SK-N-SH treated with all-trans-retinoic acid at 6 μM for 48 hours (cell line): Measurements from ENCODE around the gene GRIK4.

Source experiments
- ESRRG ChIP-seq: fragments of 250-450 bp; sonication (Bioruptor Pico); IDR thresholded peaks from 2 replicates; pipeline ENCODE4 v1.6.1; 2021; ENCODE audit warnings: mild to moderate bottlenecking
- GLIS3 ChIP-seq: fragments of 250-450 bp; sonication (Bioruptor Pico); IDR thresholded peaks from 2 replicates; pipeline ENCODE4 v1.5.0; 2020; ENCODE audit warnings: mild to moderate bottlenecking, moderate library complexity
- ZFP3 ChIP-seq: fragments of 250-450 bp; sonication (Bioruptor Pico); IDR thresholded peaks from 2 replicates; pipeline ENCODE4 v1.5.0; 2020; ENCODE audit warnings: mild to moderate bottlenecking, moderate library complexity
- ZFP30 ChIP-seq: fragments of 450-650 bp; formaldehyde crosslinking; IDR thresholded peaks from 2 replicates; pipeline ENCODE4 v1.5.0; 2022; ENCODE audit warnings: mild to moderate bottlenecking, moderate library complexity

GRCh38 chr11:120652705-120653335, 141.3 kb downstream of the GRIK4 start:
- TF ChIP-seq ESRRG (no peak), ZFP30 (CRISPR knock-in tag) (no peak), GLIS3 (no peak), ZFP3 (CRISPR knock-in tag) (no peak)
